GM10248 (cell line): ENCODE measurements around the gene C4orf54.

Experiments used
- CTCF ChIA-PET: fragments of 300-600 bp; sonication (Branson Sonifier 250); formaldehyde crosslinking; extraction: SDS; loops from one replicate; lab custom pipeline; 2021; ENCODE audit warnings: antibody characterized with exemption; lab: Yijun Ruan, JAX
- POLR2A ChIA-PET: fragments of 350-650 bp; sonication (Branson Sonifier 250); formaldehyde crosslinking; extraction: SDS; loops from one replicate; lab custom pipeline; 2020; ENCODE audit warnings: antibody characterized with exemption; lab: Yijun Ruan, JAX
- DNase-seq: peaks from one replicate; pipeline ENCODE4 v3.0.0; 2012; ENCODE audit errors: extremely low spot score
- CTCF ChIP-seq: IDR thresholded peaks from 2 replicates; pipeline ENCODE4 v1.5.1; 2012; ENCODE audit warnings: mild to moderate bottlenecking, low read depth; ENCODE audit errors: extremely low read depth, missing control alignments, control extremely low read depth

C4orf54 gene

GRCh38 chr4:99629962-99630554 lies 27.6 kb downstream of the C4orf54 start:
- ChIA-PET CTCF (interaction anchor here (1.3 to 4.2 kb wide), 3 partner anchors 15 to 178 kb away, joined by 3 to 14 read pairs (median 4); no protein-coding TSS in a partner anchor), POLR2A (no interaction called here)
- TF ChIP-seq CTCF = no peak
- DNase-seq = no peak

GRCh38 chr4:99628040-99628439 lies 29.6 kb downstream of the C4orf54 start:
- ChIA-PET CTCF (no interaction called here), POLR2A (no interaction called here)
- no peak for TF ChIP-seq CTCF
- DNase-seq = no peak

- no peak for DNase-seq
- no peak for TF ChIP-seq CTCF
- ChIA-PET POLR2A (no interaction called here), CTCF (interaction anchor here (1.8 kb wide), 1 partner anchor 10 kb away, joined by 7 read pairs; no protein-coding TSS in a partner anchor)
Observed at GRCh38 chr4:99625369-99625768, 32.3 kb downstream of the C4orf54 start.

- POLR2A ChIA-PET = no interaction called here
- CTCF ChIA-PET = interaction anchor here (1.1 to 1.8 kb wide), 2 partner anchors 9 kb away, joined by 3 to 7 read pairs; no protein-coding TSS in a partner anchor
- TF ChIP-seq CTCF = no peak
Observed at GRCh38 chr4:99624141-99624719, 33.4 kb downstream of the C4orf54 start.

GRCh38 chr4:99622341-99622740 lies 35.3 kb downstream of the C4orf54 start:
- ChIA-PET CTCF (interaction anchor here (0.7 to 1.5 kb wide), 3 partner anchors 8 to 31 kb away, joined by 3 read pairs; no protein-coding TSS in a partner anchor), POLR2A (no interaction called here)
- no peak for DNase-seq

More at GRCh38 chr4:99624141-99624719, 33.4 kb downstream of the C4orf54 start:
- DNase-seq = no peak

GRCh38 chr4:99617374-99617773 lies 40.3 kb downstream of the C4orf54 start:
- no peak for DNase-seq
- TF ChIP-seq CTCF = no peak
- CTCF ChIA-PET = interaction anchor here (0.8 to 3.6 kb wide), 2 partner anchors 9 to 14 kb away, joined by 3 to 14 read pairs; no protein-coding TSS in a partner anchor
- POLR2A ChIA-PET = no interaction called here

More at GRCh38 chr4:99622341-99622740, 35.3 kb downstream of the C4orf54 start:
- TF ChIP-seq CTCF = no peak
